ENCODE data around the gene B3GAT1. TPM values are rescaled to one million over a fixed set of nuclear protein-coding genes. Genes with fewer than 3 reads are reported as not detected.

B3GAT1 gene
- total and polyA plus RNA-seq, 12 donors, result 0.09 to 10.3 (median 2.1) TPM; not detected in 1

DNA sequence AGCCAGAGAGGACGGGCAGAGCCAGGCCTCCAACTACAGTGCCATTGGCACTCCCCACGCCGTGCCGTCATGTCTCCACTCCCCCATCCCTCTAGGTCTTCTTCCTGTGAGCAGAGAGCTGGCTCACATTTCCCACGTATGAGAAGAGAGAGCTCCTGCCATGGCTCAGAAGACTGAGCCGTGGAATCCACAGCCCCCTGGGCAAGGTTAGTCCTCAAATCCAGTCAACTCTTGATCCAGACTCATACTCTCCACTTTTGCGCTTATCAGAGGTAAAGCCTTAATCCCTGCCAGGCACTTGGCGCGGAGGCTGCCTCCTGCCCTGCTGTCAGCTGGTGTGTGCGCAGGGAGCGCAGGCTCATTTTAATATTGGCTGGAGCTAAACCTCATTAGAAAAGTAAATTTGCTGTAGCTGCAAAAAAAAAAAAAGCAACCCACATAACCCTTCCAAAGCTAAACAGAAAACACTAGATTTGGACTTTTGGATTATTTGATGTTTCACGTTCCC is 4.7 kb downstream of the B3GAT1 start:
- Histone ChIP-seq H3K9me3 (replicated peaks in 1 of 3) (no peaks in the 10 kb centered on the region), H3K27ac (no peak overlapping the region), H3K4me1 (replicated peaks in 1 of 2) (no peaks in the 10 kb centered on the region), H3K4me3 (no peak overlapping the region), H3K27me3 (peaks cover 13% of the 10 kb centered on the region), H3K36me3 (replicated peaks in 1 of 2) (no peaks in the 10 kb centered on the region)
- no peak for DNase-seq
- WGBS, 4 donors, result 50 to 66% (median 62%) methylated on average over 12 of the region's 12 CpGs
- intact Hi-C loops (cut with DNase I), result no loop called here
- TF ChIP-seq, protein P1, sequence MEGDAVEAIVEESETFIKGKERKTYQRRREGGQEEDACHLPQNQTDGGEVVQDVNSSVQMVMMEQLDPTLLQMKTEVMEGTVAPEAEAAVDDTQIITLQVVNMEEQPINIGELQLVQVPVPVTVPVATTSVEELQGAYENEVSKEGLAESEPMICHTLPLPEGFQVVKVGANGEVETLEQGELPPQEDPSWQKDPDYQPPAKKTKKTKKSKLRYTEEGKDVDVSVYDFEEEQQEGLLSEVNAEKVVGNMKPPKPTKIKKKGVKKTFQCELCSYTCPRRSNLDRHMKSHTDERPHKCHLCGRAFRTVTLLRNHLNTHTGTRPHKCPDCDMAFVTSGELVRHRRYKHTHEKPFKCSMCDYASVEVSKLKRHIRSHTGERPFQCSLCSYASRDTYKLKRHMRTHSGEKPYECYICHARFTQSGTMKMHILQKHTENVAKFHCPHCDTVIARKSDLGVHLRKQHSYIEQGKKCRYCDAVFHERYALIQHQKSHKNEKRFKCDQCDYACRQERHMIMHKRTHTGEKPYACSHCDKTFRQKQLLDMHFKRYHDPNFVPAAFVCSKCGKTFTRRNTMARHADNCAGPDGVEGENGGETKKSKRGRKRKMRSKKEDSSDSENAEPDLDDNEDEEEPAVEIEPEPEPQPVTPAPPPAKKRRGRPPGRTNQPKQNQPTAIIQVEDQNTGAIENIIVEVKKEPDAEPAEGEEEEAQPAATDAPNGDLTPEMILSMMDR (IDR thresholded peaks at IDR 0.05), result no peak
- TF ChIP-seq POLR2A (IDR thresholded peaks at IDR 0.05), result no peak

DNA sequence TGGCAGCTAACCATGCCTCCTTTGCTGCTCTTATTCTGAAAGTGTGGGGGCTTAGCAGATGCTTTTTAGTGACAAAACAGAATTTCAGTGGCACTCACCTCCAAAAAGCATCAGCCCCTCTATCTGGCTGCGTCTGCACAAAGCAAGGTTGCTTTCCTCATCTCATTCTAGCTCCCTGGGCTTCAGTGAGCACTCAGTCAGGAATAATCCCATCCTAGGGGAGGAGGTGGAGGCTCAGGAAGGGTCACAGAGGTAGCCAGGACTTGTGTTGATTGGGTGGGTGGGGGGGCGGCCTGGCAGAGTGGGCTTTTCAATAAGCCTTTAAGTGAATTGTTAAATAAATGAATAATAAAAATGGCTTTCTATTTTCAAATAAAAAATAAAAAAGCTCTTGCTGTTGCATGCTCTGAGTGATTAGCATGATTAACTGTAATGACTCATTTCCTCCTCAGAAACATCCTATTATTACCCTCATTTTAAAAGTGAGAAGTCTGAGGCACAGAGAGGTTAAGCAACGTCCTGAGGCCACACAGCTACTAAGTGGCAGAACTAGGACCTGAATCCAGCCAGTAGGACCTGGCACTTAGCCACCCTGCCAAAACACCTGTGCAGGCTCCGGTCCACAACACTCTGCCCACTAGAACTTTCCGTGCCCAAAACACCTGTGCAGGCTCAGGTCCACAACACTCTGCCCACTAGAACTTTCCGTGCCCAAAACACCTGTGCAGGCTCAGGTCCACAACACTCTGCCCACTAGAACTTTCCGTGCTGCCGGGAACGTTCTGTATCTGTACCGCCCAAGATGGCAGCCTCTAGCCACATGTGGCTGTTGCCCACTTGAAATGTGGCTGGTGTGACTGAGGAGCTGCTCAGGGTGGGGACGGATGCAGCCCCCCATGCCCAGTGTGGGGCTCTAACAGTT is 5.5 kb downstream of the B3GAT1 start:
- Histone ChIP-seq H3K4me3 (no peak overlapping the region), H3K9me3 (replicated peaks in 1 of 3) (no peaks in the 10 kb centered on the region), H3K27ac (no peak overlapping the region), H3K4me1 (replicated peaks in 1 of 2) (no peaks in the 10 kb centered on the region), H3K36me3 (replicated peaks in 1 of 2) (no peaks in the 10 kb centered on the region), H3K27me3 (peaks cover 12% of the 10 kb centered on the region)
- 57 to 74% (median 67%) methylated on average over 4 to 11 of the region's 11 CpGs for WGBS, 4 donors
- DNase-seq, result no peak
- intact Hi-C loops (cut with DNase I), result no loop called here
- TF ChIP-seq, protein P1 (IDR thresholded peaks at IDR 0.05), result no peak
- no peak for TF ChIP-seq POLR2A (IDR thresholded peaks at IDR 0.05)

DNA sequence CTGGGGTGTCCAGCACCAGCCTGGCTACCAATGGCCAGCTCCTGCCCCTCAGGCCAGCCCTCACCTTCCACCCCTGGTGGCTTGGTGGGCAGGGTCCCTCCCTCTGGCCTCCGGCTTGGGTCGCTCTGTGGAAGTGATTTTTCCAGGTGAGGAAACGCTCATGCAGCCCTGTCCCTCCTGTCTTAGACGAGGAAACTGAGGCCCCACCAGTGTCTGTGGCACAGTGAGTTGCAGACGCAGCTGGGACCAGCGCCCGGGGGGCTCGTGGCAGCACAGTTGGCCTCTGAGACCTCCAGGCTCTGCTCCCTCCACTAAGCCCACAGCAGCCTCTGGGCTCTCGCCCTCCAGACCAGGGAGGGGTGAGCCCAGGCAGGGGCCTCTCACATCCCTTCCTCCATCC is 6.2 kb downstream of the B3GAT1 start:
- no peaks in the 10 kb centered on the region for H3K36me3 ChIP-seq (replicated peaks in 1 of 2)
- H3K27ac ChIP-seq, result no peak overlapping the region
- intact Hi-C loops (cut with DNase I), result no loop called here
- no peak for DNase-seq
- H3K4me3 ChIP-seq, result no peak overlapping the region
- H3K4me1 ChIP-seq (replicated peaks in 1 of 2), result no peaks in the 10 kb centered on the region
- no peaks in the 10 kb centered on the region for H3K9me3 ChIP-seq (replicated peaks in 1 of 3)
- peaks cover 5% of the 10 kb centered on the region for H3K27me3 ChIP-seq
- no peak for TF ChIP-seq POLR2A (IDR thresholded peaks at IDR 0.05)
- TF ChIP-seq, protein P1 (IDR thresholded peaks at IDR 0.05), result no peak
- WGBS, 4 donors, result 68 to 83% (median 69%) methylated on average over 4 to 9 of the region's 9 CpGs; no CpG with 5 or more reads in 1 of the 4 donors

DNA sequence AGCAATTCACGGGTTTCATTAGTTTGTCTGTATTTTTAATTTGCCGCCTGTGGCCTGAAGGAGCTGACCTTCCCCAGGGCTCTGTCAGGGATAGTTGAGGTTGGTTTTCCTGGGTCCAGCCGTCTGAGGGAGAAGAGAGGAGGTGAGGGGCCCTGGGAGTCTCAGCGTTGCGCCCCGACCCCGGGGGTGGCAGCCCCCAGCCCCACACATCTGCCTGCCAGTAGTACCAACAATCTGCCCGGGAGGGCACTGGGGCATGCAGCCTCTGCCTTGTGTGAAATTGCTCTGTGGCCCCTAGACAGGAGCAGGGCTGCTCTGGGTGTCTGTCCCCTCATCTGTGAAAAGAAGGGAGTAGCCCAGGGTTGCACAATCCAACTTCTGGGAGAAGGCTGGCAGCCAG is 6.6 kb downstream of the B3GAT1 start:
- whole genome bisulfite sequencing, 4 donors, result 72 to 89% (median 78%) methylated on average over 8 of the region's 8 CpGs; no CpG with 5 or more reads in 1 of the 4 donors
- intact Hi-C loops (cut with DNase I), result no loop called here
- Histone ChIP-seq H3K9me3 (replicated peaks in 1 of 3) (no peaks in the 10 kb centered on the region), H3K4me3 (no peak overlapping the region), H3K27ac (no peak overlapping the region), H3K27me3 (peaks cover under 1% of the 10 kb centered on the region), H3K4me1 (replicated peaks in 1 of 2) (no peaks in the 10 kb centered on the region), H3K36me3 (replicated peaks in 1 of 2) (no peaks in the 10 kb centered on the region)
- TF ChIP-seq, protein P1 (IDR thresholded peaks at IDR 0.05), result no peak
- TF ChIP-seq POLR2A (IDR thresholded peaks at IDR 0.05), result no peak
- DNase-seq, result no peak

Measured in adrenal gland (tissue), 12 donors.